Colonic mucosa (tissue), 4 donors: Measurements from ENCODE around the gene CDR2L. TPM values are rescaled to one million over a fixed set of nuclear protein-coding genes. Genes with fewer than 3 reads are reported as not detected.

Experiments
- DNase-seq: peaks from one replicate; pipeline ENCODE4 v3.0.0-alpha.2; 2020
- H3K27ac ChIP-seq: fragments of 200-600 bp; one replicate; pipeline ENCODE4 v1.8.0; 2021
- H3K27me3 ChIP-seq: fragments of 200-600 bp; one replicate; pipeline ENCODE4 v1.8.0; 2021
- H3K36me3 ChIP-seq: fragments of 200-600 bp; one replicate; pipeline ENCODE4 v1.8.0; 2021
- H3K4me1 ChIP-seq: fragments of 200-600 bp; one replicate; pipeline ENCODE4 v1.8.0; 2021; ENCODE audit warnings: mild to moderate bottlenecking
- H3K4me3 ChIP-seq: fragments of 200-600 bp; one replicate; pipeline ENCODE4 v1.8.0; 2021
- H3K9ac ChIP-seq, 2 donors: one replicate each; pipeline ENCODE4 v1.7.0; 2013; ENCODE audit warnings: control low read depth in 2 of 2, low read depth in 2 of 2, low read length in 2 of 2
- H3K9me3 ChIP-seq: fragments of 200-600 bp; one replicate; pipeline ENCODE4 v1.8.0; 2021
- intact Hi-C: fragments of 100-400 bp; cut with DNase I; formaldehyde crosslinking; loops from one replicate; pipeline ENCODE4 v1.14.1; 2022
- total RNA-seq, 2 donors: library from RNA; stranded (reverse); fragmentation: NEBNext Ultra II Directional in 1 of 2; extraction: Animal tissue kit (Norgen Biotek cat#: 25700) in 1 of 2; gene quantifications; one replicate each; pipeline ENCODE4 v1.2.1, GENCODE V29; 2021
- TF ChIP-seq, protein P1 (sequence below): fragments of 200-600 bp; IDR thresholded peaks from one replicate; pipeline ENCODE4 v1.8.0; 2022; ENCODE audit warnings: antibody characterized with exemption, mild to moderate bottlenecking
- donor health status: healthy.
- donor health status: DM: no; HTN: no; CAD: no.
- donor health status: DM: no; HTN: no; CAD: no.

The CDR2L gene
- total RNA-seq, 2 donors from 2014 or later = 3.7 to 4.1 TPM

DNA sequence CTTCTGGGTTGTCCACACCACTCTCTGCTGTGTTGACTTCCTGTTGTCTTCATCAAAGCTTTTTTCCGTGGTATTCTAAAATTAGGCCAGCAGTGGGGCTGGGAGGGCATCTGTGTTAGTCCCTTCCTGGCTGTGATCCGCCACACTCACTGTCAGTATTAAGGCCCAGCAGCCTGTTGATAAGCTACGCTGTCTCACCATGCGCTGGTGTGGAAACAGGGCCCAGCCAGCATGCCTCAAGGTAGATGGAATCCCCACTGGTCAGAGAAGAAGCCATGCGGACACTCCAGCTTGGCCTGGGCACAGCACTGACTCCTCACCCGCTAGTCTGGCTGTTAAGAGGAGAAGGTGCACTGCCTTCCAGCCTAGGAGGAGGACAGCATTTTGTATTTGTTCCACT lies 11.4 kb downstream of the CDR2L start:
- DNase-seq = no peak
- Histone ChIP-seq H3K27ac (no peak overlapping the region), H3K9me3 (no peaks in the 10 kb centered on the region), H3K27me3 (no peaks in the 10 kb centered on the region), H3K4me3 (no peak overlapping the region), H3K9ac (no peak overlapping the region), H3K4me1 (no peaks in the 10 kb centered on the region), H3K36me3 (no peaks in the 10 kb centered on the region)
- TF ChIP-seq, protein P1, sequence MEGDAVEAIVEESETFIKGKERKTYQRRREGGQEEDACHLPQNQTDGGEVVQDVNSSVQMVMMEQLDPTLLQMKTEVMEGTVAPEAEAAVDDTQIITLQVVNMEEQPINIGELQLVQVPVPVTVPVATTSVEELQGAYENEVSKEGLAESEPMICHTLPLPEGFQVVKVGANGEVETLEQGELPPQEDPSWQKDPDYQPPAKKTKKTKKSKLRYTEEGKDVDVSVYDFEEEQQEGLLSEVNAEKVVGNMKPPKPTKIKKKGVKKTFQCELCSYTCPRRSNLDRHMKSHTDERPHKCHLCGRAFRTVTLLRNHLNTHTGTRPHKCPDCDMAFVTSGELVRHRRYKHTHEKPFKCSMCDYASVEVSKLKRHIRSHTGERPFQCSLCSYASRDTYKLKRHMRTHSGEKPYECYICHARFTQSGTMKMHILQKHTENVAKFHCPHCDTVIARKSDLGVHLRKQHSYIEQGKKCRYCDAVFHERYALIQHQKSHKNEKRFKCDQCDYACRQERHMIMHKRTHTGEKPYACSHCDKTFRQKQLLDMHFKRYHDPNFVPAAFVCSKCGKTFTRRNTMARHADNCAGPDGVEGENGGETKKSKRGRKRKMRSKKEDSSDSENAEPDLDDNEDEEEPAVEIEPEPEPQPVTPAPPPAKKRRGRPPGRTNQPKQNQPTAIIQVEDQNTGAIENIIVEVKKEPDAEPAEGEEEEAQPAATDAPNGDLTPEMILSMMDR = no peak
- intact Hi-C loops = no loop called here

DNA sequence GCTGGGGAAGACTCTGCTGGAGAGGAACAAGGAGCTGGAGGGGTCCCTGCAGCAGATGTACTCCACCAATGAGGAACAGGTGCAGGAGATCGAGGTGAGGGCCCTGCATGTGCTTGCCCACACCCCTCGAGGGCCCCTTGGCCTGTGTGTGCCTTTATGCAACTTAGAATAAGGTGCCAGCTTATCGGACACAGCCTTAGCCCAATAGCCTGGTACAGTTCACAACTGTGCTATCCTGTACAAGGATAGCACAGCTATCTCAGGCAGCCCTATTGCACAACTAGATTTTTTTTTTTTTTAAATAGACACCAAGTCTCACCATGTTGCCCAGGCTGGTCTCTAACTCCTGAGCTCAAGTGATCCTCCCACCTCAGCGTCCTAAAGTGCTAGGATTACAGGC lies 12.1 kb downstream of the CDR2L start:
- TF ChIP-seq, protein P1 = no peak
- no peak overlapping the region for H3K27ac ChIP-seq
- intact Hi-C loops = no loop called here

DNA sequence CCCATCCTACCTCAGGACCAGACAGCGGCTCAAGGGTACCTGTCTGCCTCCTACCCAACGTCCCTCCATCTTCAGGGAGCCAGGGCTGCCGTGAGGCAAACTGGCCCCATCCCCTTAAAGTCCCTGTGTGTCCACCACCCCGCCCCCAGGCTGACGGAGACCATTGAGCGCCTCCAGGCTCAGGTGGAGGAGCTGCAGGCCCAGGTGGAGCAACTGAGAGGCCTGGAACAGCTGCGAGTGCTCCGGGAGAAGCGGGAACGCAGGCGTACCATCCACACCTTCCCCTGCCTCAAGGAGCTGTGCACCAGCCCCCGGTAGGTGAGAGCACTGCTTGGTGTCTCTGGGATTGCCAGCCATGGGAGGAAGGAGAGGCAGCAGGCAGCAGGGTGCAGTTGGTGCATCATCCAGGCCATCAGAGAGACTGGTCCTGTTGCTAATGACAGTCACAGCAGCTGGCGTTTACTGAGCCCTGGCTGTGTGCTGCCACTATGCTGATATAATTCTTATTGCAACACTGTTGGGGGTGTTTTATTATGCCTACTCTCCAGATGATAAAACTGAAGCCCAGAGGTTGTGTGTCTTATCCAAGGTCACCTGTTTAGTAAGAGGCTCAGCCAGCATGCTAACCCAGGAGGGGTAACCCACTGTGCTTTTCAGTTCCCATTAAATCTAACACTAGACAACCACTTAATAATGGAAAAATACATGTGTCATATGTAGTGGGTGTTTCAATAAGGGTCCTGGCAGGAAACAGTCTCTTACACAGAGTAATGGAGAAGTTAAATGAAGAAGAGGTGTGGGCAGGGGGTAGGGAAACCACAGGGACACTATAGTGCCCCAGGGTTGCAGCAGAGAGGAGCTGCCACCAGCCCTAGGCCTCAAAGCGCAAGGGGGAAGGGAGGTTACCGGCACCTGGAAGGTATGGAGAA lies 14.7 kb downstream of the CDR2L start:
- H3K36me3 ChIP-seq = no peaks in the 10 kb centered on the region
- TF ChIP-seq, protein P1 = no peak
- H3K27me3 ChIP-seq = no peaks in the 10 kb centered on the region
- no peaks in the 10 kb centered on the region for H3K4me1 ChIP-seq
- no peak overlapping the region for H3K9ac ChIP-seq
- no peak for DNase-seq
- intact Hi-C loops = no loop called here
- no peaks in the 10 kb centered on the region for H3K9me3 ChIP-seq
- no peak overlapping the region for H3K4me3 ChIP-seq
- no peak overlapping the region for H3K27ac ChIP-seq

More for the DNA sequence above, 12.1 kb downstream of the CDR2L start:
- Histone ChIP-seq H3K36me3 (no peaks in the 10 kb centered on the region), H3K9ac (no peak overlapping the region), H3K4me1 (no peaks in the 10 kb centered on the region), H3K4me3 (no peak overlapping the region), H3K9me3 (no peaks in the 10 kb centered on the region), H3K27me3 (no peaks in the 10 kb centered on the region)
- no peak for DNase-seq

DNA sequence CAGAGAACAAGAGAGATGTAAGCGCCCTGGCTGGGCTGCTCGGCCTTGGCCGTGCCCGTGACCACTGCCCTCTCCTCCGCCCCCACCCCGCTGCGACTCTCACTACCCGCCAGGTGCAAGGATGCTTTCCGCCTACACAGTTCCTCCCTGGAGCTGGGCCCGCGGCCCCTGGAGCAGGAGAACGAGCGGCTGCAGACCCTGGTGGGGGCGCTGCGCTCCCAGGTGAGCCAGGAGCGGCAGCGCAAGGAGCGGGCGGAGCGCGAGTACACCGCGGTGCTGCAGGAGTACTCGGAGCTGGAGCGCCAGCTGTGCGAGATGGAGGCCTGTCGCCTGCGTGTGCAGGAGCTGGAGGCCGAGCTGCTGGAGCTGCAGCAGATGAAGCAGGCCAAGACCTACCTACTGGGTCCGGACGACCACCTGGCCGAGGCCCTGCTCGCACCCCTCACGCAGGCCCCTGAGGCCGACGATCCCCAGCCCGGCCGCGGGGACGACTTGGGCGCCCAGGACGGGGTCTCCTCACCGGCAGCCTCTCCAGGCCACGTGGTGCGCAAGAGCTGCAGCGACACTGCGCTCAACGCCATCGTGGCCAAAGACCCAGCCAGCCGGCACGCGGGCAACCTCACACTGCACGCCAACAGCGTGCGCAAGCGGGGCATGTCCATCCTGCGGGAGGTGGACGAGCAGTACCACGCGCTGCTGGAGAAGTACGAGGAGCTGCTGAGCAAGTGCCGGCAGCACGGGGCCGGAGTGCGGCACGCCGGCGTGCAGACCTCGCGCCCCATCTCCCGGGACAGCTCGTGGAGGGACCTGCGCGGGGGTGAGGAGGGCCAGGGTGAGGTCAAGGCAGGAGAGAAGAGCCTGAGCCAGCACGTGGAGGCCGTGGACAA lies 15.9 kb downstream of the CDR2L start:
- no peaks in the 10 kb centered on the region for H3K4me1 ChIP-seq
- no peak overlapping the region for H3K4me3 ChIP-seq
- intact Hi-C loops = no loop called here
- TF ChIP-seq, protein P1 = no peak
- DNase-seq = no peak
- H3K36me3 ChIP-seq = no peaks in the 10 kb centered on the region
- H3K9ac ChIP-seq = peak overlapping the region in 1 of 2 donors; percentile 24
- no peak overlapping the region for H3K27ac ChIP-seq
- H3K9me3 ChIP-seq = no peaks in the 10 kb centered on the region
- no peaks in the 10 kb centered on the region for H3K27me3 ChIP-seq

DNA sequence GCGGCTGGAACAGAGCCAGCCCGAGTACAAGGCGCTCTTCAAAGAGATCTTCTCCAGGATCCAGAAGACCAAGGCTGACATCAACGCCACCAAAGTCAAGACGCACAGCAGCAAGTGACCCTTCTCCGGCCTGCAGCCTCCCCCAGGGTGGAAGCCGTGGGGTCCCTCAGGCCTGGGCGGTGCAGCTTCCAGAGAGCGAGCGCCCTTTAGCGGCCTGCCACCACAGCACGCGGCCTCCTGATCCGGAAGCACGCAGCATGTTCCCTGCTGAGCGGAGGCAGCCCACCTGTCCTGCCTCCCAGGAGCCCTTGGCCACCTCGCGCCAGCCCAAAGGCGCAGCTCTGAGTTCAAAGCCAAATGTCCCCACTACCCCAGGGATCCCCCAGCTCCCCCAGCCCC lies 16.5 kb downstream of the CDR2L start:
- no peak for DNase-seq
- Histone ChIP-seq H3K4me1 (no peaks in the 10 kb centered on the region), H3K27me3 (no peaks in the 10 kb centered on the region), H3K4me3 (no peak overlapping the region), H3K9ac (no peak overlapping the region), H3K27ac (no peak overlapping the region), H3K36me3 (no peaks in the 10 kb centered on the region), H3K9me3 (no peaks in the 10 kb centered on the region)
- TF ChIP-seq, protein P1 = no peak
- intact Hi-C loops = no loop called here
